Measurements from ENCODE around the gene ZGLP1. TPM values are rescaled to one million over a fixed set of nuclear protein-coding genes. Genes with fewer than 3 reads are reported as not detected.

Gene ZGLP1
- total RNA-seq, 2 experiments from 2014 or later = 1.0 to 1.4 TPM

DNA sequence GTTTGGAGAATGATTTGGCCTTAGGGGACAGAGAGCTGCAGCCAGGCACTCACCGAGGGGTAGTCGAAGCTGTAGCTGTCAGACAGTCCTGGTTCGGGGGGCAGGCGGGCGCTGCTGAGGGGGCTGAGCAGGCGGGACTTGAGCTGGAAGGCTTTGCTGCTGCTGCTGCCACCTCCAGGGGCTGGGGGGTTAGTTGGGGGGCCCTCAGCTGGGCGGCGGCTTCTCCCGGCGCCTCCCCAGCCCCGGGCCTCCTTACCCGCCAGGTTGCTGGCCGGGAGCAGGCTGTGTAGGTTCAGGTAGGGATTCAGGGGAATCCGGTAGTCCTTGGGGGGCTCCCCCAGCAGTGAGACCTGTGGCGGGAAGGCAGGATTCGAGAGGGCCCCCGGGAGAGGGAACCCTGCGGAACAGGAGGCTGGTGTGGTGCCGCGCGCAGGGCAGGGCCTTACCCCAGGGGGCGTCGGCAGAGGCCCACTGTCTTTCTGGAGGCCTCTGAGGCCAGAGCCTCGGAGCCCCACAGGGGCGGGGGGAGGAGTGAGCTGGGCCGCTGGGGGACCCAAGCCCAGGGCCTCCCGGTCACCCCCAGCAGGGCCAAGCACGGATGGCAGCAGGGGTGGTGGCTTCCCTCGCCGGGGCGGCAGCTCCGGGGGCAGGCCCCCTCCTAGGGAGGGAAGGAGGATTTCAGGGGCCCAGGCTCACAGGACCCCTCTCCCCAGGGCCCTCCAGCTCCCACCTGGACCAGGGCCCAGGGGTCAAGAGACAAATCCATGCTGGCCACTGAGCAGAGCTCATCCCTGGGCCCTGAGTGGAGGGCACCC is 11.2 kb upstream of the ZGLP1 start:
- peaks cover 38% of the 10 kb centered on the region for H3K36me3 Mint-ChIP-seq (ENCODE audit: low read depth)
- no peak overlapping the region for H3K27ac Mint-ChIP-seq
- H3K9me3 Mint-ChIP-seq = no peaks in the 10 kb centered on the region
- ChIA-PET POLR2A (no interaction called here), CTCF (interaction anchor here (0.7 to 1.2 kb wide), 3 partner anchors 51 to 68 kb away, joined by 3 read pairs; no protein-coding TSS in a partner anchor)
- DNase-seq = no peak
- H3K4me3 Mint-ChIP-seq = no peak overlapping the region
- peaks cover 5% of the 10 kb centered on the region for H3K4me1 Mint-ChIP-seq
- no peaks in the 10 kb centered on the region for H3K27me3 Mint-ChIP-seq

DNA sequence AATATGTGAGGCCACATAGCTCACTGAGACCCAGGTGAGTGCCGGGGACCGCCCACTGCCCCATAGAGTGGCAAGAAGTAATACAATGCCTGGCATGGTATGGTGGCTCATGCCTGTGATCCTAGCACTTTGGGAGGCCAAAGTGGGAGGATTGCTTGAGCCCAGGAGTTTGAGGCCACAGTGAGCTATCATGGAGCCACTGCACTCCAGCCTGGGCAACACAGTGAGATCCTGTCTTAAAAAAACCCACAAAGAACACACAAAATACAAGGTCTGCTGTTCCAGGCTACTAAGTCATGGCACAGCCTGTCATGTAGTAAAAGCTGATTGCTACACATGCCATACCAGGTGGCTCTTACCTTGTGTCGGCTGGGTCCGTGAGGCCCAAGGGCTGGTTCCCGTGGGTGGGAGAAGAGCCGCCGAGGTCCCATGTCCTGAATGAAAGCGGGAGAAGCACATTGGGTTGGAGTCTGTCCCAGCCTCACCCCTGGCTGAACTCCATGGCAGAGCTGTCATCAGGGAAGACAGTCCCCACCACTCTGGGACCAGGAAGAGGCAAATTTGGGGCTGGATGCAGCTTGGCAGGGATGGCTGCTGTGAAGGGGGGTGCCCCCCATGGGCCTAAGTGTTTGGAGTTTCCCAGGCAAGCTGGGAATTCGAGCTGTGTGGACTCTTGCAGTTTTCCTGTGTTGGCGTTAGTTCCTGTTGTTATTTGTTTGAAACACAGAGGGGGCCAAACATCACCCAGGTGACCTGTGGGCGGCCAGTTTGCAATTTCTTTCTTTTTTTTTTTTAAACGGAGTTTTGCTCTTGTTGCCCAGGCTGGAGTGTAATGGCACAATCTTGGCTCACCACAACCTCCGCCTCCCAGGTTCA is 9.4 kb upstream of the ZGLP1 start:
- no peak for DNase-seq
- no peak overlapping the region for H3K4me3 Mint-ChIP-seq
- CTCF ChIA-PET = interaction anchor here (0.9 to 1.1 kb wide), 3 partner anchors 48 to 70 kb away, joined by 3 read pairs; partner anchors contain the start of gene ICAM1
- H3K27ac Mint-ChIP-seq = no peak overlapping the region
- peaks cover 37% of the 10 kb centered on the region for H3K36me3 Mint-ChIP-seq (ENCODE audit: low read depth)
- no peaks in the 10 kb centered on the region for H3K27me3 Mint-ChIP-seq
- no peaks in the 10 kb centered on the region for H3K9me3 Mint-ChIP-seq
- H3K4me1 Mint-ChIP-seq = peaks cover 18% of the 10 kb centered on the region
- POLR2A ChIA-PET = interaction anchor here (1.2 to 1.7 kb wide), 2 partner anchors 15 to 61 kb away, joined by 3 to 5 read pairs; partner anchors contain the start of genes RAVER1 and TYK2

DNA sequence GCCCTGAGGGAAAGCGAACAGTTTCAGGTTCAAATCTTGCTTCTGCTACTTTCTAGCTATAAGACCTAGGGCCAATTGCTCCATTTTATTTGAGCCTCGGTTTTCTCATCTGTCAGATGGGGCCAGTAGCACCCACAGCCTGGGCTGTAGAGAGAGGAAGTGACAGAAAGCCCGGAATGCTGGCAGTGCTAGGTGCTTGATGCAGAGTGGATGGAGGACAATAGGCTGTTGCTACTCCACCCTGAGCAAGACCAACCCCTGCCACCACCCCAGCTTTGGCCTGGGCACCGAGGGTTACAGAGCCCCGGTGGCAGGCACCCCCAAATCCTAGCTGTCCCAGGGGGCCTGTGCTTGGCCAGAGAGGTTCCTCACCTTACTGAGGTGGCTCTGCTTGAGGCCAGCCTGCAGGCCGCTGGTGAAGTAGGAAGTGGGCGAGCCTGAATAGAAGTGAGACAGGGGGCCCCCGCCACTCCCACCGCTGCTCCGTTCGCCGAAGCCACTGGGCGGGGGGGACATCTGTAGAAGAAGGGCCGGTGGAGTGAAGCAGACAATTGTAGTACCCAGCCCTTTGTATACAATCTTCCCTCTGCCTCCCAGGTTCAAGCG is 8.3 kb upstream of the ZGLP1 start:
- Mint-ChIP-seq H3K9me3 (no peaks in the 10 kb centered on the region), H3K4me1 (peaks cover 18% of the 10 kb centered on the region), H3K27ac (no peak overlapping the region), H3K27me3 (no peaks in the 10 kb centered on the region), H3K4me3 (no peak overlapping the region), H3K36me3 (ENCODE audit: low read depth) (peaks cover 33% of the 10 kb centered on the region)
- DNase-seq = no peak
- ChIA-PET CTCF (interaction anchor here (1.0 to 1.1 kb wide), 2 partner anchors 49 to 72 kb away, joined by 3 read pairs; no protein-coding TSS in a partner anchor), POLR2A (interaction anchor here (1.2 to 1.7 kb wide), 2 partner anchors 16 to 62 kb away, joined by 3 to 5 read pairs; partner anchors contain the start of genes RAVER1 and TYK2)

DNA sequence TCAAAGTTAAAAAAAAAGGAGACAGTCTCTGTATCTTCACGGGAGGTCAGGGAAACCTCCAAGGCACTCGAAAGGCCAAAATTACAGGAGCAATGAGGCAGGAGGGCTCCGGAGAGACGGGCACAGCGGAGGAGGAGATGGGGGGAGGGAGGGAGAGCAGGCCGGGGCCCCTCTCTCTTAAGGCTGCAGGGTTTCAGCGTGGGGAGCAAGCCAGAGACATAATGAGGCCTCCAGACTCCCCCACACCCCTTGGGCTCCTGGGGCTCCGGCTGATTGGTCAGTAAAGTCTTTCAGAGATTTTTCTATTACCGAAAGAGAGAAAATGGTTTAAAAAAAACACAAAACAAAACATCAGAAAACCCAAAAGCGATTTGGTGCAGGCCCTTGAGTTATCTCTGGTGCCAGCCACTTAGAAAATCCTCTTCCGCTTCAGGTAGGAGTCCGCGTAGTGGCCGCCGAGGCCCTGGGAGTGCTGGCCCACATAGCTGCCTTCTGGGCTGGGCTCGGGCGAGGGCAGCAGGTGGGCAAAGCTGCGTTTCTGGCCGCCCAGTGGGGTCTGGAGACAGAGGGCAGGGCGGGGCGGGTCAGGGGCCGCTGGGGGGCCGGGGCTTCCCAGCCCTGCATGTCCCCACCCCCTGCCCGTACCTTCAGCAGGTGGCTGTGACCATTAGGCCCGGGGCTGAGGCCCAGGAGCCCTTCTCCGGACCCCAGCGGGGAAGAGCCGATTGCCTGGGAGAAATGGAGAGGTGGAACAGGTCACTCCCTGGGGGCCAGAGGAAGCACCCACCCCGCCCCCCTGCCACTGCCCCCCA is 7.6 kb upstream of the ZGLP1 start:
- H3K27me3 Mint-ChIP-seq = no peaks in the 10 kb centered on the region
- H3K9me3 Mint-ChIP-seq = no peaks in the 10 kb centered on the region
- peaks cover 18% of the 10 kb centered on the region for H3K4me1 Mint-ChIP-seq
- no peak overlapping the region for H3K4me3 Mint-ChIP-seq
- peaks cover 33% of the 10 kb centered on the region for H3K36me3 Mint-ChIP-seq (ENCODE audit: low read depth)
- H3K27ac Mint-ChIP-seq = no peak overlapping the region
- DNase-seq = no peak
- CTCF ChIA-PET = no interaction called here
- POLR2A ChIA-PET = interaction anchor here (1.1 to 1.7 kb wide), 2 partner anchors 30 to 63 kb away, joined by 3 to 5 read pairs; partner anchors contain the start of genes ICAM4 and TYK2

DNA sequence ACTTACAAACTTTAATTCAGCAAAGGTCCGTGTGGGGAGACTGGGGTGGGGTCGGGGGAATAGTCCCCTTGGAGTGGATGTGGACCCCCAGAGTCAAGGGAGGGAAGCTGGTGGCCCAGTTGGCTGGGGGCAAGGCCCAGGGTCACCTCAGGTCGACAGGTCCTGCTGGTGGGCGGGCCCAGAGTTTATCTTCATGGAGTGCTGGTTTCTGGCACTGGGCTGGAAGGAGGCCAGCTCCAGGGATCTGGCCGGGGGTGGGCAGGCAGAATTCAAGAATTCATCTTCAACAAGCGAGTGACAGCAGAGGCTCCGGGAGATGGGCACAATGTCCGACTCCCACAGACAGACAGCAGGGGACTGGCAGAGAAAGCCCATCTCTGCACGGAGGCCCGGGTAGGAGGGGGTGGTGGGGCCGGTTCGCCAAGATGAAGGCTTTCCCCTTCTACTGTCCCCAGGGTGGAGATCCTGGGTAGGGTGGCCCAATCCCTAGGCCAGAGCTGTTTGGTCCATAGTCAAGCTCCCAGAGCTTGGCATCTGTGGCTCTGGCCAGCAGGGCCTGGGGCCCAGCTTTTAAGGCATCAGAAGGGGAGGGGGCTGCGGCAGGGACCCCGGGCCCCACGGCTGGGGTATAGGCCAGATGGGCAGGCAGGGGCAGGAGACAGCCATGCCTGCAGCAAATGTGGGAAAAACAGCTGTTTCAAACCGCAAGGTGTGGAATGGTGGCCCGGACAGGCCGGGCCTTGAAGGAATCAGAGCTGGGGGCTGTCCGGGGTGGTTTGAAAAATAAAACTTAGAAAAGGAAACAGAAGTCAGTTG is 6.8 kb upstream of the ZGLP1 start:
- no peak for DNase-seq
- H3K27ac Mint-ChIP-seq = peak overlapping the region; percentile 70
- H3K27me3 Mint-ChIP-seq = no peaks in the 10 kb centered on the region
- peaks cover 18% of the 10 kb centered on the region for H3K4me1 Mint-ChIP-seq
- H3K36me3 Mint-ChIP-seq (ENCODE audit: low read depth) = peaks cover 26% of the 10 kb centered on the region
- CTCF ChIA-PET = no interaction called here
- POLR2A ChIA-PET = interaction anchor here (1.0 to 1.1 kb wide), 2 partner anchors 11 to 30 kb away, joined by 3 read pairs; partner anchors contain the start of gene ICAM4
- no peaks in the 10 kb centered on the region for H3K9me3 Mint-ChIP-seq
- H3K4me3 Mint-ChIP-seq = peak overlapping the region; percentile 83

DNA sequence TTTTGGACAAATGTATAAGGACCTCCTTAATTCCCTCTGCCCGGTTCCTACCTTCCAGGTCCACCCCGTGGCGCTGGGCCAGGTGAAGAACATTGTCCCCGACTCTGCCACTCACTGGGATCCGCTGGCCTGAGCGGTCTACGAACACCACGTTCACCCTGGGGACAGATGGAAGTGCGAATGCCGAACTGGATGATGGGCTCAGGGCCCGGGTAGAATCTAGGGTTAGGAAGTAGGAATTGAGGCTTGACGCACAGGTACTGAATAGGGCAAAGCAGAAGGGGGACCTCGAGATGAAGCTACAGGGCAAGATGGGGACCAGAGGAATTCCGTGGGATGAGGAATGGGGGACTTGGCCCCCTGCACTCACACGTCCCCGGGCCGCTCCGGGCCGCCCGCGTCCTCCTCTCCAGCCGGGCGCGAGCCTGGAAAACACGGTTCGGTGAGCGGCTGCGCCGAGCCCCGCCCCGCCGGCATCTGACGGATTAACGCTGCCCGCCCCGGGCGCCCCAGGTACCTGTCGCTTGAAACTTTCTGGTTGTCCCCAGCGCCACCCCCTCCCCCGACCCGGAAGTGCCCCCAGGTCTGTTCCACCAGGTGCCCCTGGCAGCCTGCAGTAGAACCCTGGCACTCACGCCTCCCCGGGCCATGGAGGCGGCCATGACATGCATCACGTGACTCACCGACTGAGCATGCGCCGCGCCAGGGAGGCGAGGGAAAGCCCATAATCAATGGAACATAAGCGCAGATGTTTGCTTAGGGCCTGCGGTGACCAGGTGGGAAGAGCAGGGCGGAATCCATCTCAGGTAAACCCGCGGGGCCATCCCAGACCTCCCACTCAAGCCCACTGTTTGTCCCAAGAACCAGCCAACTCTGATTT is 6.0 kb upstream of the ZGLP1 start, which contains the start of gene FDX2:
TSS of gene FDX2 (minus strand) at position 681 of the 880 bp plus-strand sequence. CDS start at position 662, 19 bp downstream.
- Mint-ChIP-seq H3K9me3 (no peaks in the 10 kb centered on the region), H3K4me3 (peak within 1 kb of the TSS; percentile 83), H3K27me3 (no peaks in the 10 kb centered on the region), H3K27ac (peak within 1 kb of the TSS; percentile 70), H3K36me3 (ENCODE audit: low read depth) (peaks cover 26% of the 10 kb centered on the region), H3K4me1 (peaks cover 18% of the 10 kb centered on the region)
- POLR2A ChIA-PET = interaction anchor here (0.5 to 1.5 kb wide), 6 partner anchors 10 to 45 kb away, joined by 3 to 4 read pairs (median 3); partner anchors contain the start of genes ICAM1 and ICAM4
- CTCF ChIA-PET = interaction anchor here (1.2 to 1.8 kb wide), 3 partner anchors 45 to 73 kb away, joined by 3 to 5 read pairs (median 5); partner anchors contain the start of gene ICAM1
- peak; percentile 89 for DNase-seq

DNA sequence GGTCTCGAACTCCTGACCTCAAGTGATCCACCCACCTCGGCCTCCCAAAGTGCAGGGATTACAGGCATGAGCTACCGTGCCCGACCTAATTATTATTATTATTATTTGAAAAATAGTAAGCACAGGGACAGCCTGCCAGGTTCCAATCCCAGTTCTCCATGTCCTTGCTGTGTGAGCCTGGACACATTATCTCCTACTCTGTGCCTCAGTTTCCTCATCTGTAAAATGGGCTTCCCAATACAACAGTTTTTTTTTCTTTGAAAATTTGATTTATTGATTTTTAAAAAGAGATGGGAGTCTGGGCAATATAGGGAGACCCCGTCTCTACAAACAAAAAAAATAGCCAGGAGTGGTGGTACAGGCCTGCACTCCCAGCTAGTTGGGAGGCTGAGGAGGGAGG is 3.3 kb downstream of the ZGLP1 start:
- POLR2A ChIA-PET = no interaction called here
- no peaks in the 10 kb centered on the region for H3K36me3 Mint-ChIP-seq (ENCODE audit: low read depth)
- H3K4me1 Mint-ChIP-seq = peaks cover 5% of the 10 kb centered on the region
- H3K9me3 Mint-ChIP-seq = no peaks in the 10 kb centered on the region
- no peak for DNase-seq
- H3K27ac Mint-ChIP-seq = no peak overlapping the region
- H3K27me3 Mint-ChIP-seq = peaks cover 3% of the 10 kb centered on the region
- H3K4me3 Mint-ChIP-seq = no peak overlapping the region
- CTCF ChIA-PET = no interaction called here

DNA sequence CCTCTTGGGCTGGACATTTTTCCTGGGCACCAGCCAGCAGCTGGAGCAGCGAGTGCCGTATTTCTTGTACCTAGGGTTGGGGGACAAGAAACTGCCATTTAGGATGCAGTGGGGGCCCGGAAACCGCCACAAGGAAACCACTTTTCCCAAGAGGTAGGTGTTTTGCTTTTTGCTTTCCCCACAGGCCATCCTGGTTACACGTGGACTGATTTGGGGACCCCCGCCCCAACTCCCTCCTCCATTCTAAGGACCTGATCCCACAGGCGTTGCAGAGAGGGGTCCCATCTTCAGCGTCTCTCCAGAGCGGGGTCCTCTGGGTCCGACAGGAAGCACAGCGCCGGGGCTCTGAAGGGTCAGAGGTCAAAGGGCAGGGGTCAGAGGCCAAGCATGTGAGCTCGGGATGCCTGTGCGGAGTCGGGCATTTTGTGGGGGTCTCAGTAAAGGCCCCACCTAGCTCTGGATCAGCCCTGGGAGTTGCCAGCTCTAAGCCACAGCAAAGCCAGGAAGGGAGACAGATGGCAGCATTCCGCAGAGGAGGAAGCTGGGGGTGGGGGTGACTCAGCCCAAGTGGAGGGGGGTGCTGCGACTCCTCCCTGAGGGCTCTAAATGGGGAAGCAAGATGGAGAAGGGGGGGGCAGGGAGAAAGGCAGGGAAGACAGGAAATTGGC is 4.3 kb downstream of the ZGLP1 start:
- POLR2A ChIA-PET = interaction anchor here (0.9 to 1.6 kb wide), 2 partner anchors 11 to 34 kb away, joined by 3 to 4 read pairs; partner anchors contain the start of genes FDX2 and ICAM1
- Mint-ChIP-seq H3K27ac (no peak overlapping the region), H3K4me3 (no peak overlapping the region), H3K27me3 (peaks cover 5% of the 10 kb centered on the region), H3K9me3 (no peaks in the 10 kb centered on the region), H3K4me1 (peaks cover 5% of the 10 kb centered on the region), H3K36me3 (ENCODE audit: low read depth) (no peaks in the 10 kb centered on the region)
- CTCF ChIA-PET = interaction anchor here (0.8 kb wide), 1 partner anchor 46 kb away, joined by 4 read pairs; no protein-coding TSS in a partner anchor
- no peak for DNase-seq

DNA sequence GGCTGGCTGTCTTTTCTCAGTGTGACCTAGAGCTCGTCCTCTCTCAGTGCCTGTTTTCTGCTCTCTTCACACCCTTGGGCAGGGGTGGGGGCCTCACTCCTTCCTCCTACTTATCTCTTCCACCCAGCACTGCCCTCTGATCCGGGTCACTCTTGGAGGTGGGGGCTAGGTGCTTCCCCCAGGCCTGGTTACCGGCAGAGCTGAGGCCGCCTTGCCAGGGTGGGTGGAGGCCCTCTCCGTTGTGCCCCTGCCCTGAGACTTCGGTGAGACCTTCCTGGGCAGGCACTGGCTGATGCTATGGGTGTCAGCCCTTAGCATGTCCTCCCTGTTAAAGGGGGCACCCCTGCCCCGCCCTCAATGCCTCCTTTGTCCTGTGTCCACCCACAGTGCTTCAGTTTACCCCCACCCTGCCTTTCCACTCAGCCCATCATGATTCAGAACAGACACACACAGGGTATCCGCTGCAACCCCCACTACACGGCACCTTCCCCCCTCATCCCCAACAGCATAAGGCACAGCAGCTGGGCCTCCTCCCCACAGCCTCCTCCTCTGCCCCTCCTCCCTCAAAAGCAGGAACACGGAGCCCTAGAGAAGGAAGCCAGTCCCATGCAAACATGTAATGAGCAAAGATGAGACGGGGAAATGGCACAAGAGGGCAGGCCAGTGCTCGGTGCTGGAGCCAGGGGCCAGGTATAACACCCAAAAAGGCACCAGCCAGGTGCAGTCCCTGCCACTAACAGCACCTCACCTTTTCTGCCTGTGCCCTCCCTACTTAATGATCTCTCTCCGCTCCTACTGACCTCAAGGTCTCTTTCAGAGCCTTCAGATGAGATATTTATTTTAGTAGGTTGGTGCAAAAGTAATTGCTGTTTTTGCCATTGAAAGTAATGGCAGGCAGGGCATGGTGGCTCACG is 9.8 kb downstream of the ZGLP1 start:
- no peak for DNase-seq
- Mint-ChIP-seq H3K36me3 (ENCODE audit: low read depth) (no peaks in the 10 kb centered on the region), H3K4me3 (no peak overlapping the region), H3K4me1 (peaks cover 16% of the 10 kb centered on the region), H3K9me3 (no peaks in the 10 kb centered on the region), H3K27ac (no peak overlapping the region), H3K27me3 (peaks cover 24% of the 10 kb centered on the region)
- ChIA-PET CTCF (interaction anchor here (1.0 to 1.6 kb wide), 3 partner anchors 29 to 106 kb away, joined by 3 to 4 read pairs (median 3); partner anchors contain the start of gene ICAM1), POLR2A (no interaction called here)

All from activated CD4-positive, alpha-beta memory T cell treated with anti-CD3 and anti-CD28 coated beads, Interleukin-2, amount 10 ng/mL, durations not matched to agents 7 days and 5 days (primary cell).